Mucosa of gallbladder (tissue), 1 donor: ENCODE measurements around the gene RASL10B. TPM values are rescaled to one million over a fixed set of nuclear protein-coding genes. Genes with fewer than 3 reads are reported as not detected.

ENCODE experiments used
- DNase-seq: peaks from one replicate; pipeline ENCODE4 v3.0.0-alpha.2; 2020; ENCODE audit warnings: low spot score
- total RNA-seq: library from RNA; stranded (reverse); gene quantifications from one replicate; pipeline ENCODE4 v1.2.1, GENCODE V29; 2021
- donor health status: DM: no; HTN: no; CAD: no.

Gene RASL10B
- total RNA-seq, 1 donor from 2014 or later: 7.9 TPM

GRCh38 chr17:35716897-35717465 is 14.5 kb upstream of the RASL10B start:
- DNase-seq: no peak

- no peak for DNase-seq
Measured at GRCh38 chr17:35717475-35717874, 14.0 kb upstream of the RASL10B start.

- no peak for DNase-seq
Measured at GRCh38 chr17:35723735-35724134, 7.7 kb upstream of the RASL10B start.

- no peak for DNase-seq
Measured at GRCh38 chr17:35725058-35725457, 6.4 kb upstream of the RASL10B start.

GRCh38 chr17:35725802-35726126 is 5.7 kb upstream of the RASL10B start:
- DNase-seq: no peak

GRCh38 chr17:35726127-35726952 is 5.1 kb upstream of the RASL10B start:
- no peak for DNase-seq

GRCh38 chr17:35726953-35727460 is 4.4 kb upstream of the RASL10B start:
- DNase-seq: no peak

- no peak for DNase-seq
Measured at GRCh38 chr17:35727635-35728034, 3.8 kb upstream of the RASL10B start.

- no peak for DNase-seq
Measured at GRCh38 chr17:35728551-35728950, 2.9 kb upstream of the RASL10B start.

- DNase-seq: no peak
Measured at GRCh38 chr17:35729405-35729833, 2.0 kb upstream of the RASL10B start.

GRCh38 chr17:35730400-35731005 is 936 bp upstream of the RASL10B start:
- DNase-seq: no peak

- no peak for DNase-seq
Measured at GRCh38 chr17:35731917-35732805, 722 bp downstream of the RASL10B start.

GRCh38 chr17:35732806-35733136 is 1.3 kb downstream of the RASL10B start:
- no peak for DNase-seq

- DNase-seq: no peak
Measured at GRCh38 chr17:35733366-35733765, 1.9 kb downstream of the RASL10B start.

- DNase-seq: no peak
Measured at GRCh38 chr17:35734396-35734795, 3.0 kb downstream of the RASL10B start.

GRCh38 chr17:35735036-35735805 is 3.8 kb downstream of the RASL10B start:
- DNase-seq: no peak

- no peak for DNase-seq
Measured at GRCh38 chr17:35736236-35736635, 4.8 kb downstream of the RASL10B start.

GRCh38 chr17:35738519-35739133 is 7.2 kb downstream of the RASL10B start:
- no peak for DNase-seq

GRCh38 chr17:35740216-35740615 is 8.8 kb downstream of the RASL10B start:
- no peak for DNase-seq

- no peak for DNase-seq
Measured at GRCh38 chr17:35740997-35741931, 9.8 kb downstream of the RASL10B start.
